Adrenal gland (tissue), 12 donors: ENCODE data around the gene CMPK2. TPM values are rescaled to one million over a fixed set of nuclear protein-coding genes. Genes with fewer than 3 reads are reported as not detected.

Experiments used
- DNase-seq, 7 donors: peaks; one replicate each; pipeline ENCODE4 v3.0.0-alpha.2; 2019 to 2020
- H3K27ac ChIP-seq, 5 donors: fragments of 200-600 bp; sonication (generic) in 4 of 5; 1 replicate in 3 of 5; 2 replicates in 2 of 5; pipeline versions ENCODE4 v1.5.1 to v1.8.0; 2016 to 2020; ENCODE audit warnings: mild to moderate bottlenecking in 1 of 5
- H3K27me3 ChIP-seq: fragments of 200-600 bp; 2 replicates; pipeline ENCODE4 v1.8.0; 2021
- H3K36me3 ChIP-seq, 2 donors: fragments of 200-600 bp; replicated peaks in 1 of 2; 1 replicate in 1 of 2; 2 replicates in 1 of 2; pipeline versions ENCODE4 v1.5.1 to v1.8.0; 2018 to 2022
- H3K4me1 ChIP-seq, 2 donors: fragments of 200-600 bp; replicated peaks in 1 of 2; 1 replicate in 1 of 2; 2 replicates in 1 of 2; pipeline versions ENCODE4 v1.5.1 to v1.8.0; 2018 to 2021
- H3K4me3 ChIP-seq, 4 donors: fragments of 200-600 bp; sonication (generic) in 3 of 4; one replicate each; pipeline ENCODE4 v1.5.1; 2016 to 2018
- H3K9me3 ChIP-seq, 3 donors: fragments of 200-600 bp; sonication (generic) in 1 of 3; replicated peaks in 1 of 3; 1 replicate in 2 of 3; 2 replicates in 1 of 3; pipeline versions ENCODE4 v1.5.1 to v1.8.0; 2016 to 2021
- POLR2A ChIP-seq, 2 donors: fragments of 450-650 bp; IDR thresholded peaks; one replicate each; pipeline ENCODE4 v1.6.1; 2017; ENCODE audit warnings: antibody characterized with exemption in 2 of 2, mild to moderate bottlenecking in 2 of 2, moderate library complexity in 1 of 2
- WGBS, 4 donors: extraction: QIAGEN DNeasy Blood & Tissue Kit in 2 of 4; methylation state at CpG; one replicate each; pipeline versions ENCODE4 v1.1.5 to v1.1.7; 2013 to 2017; 5-methylcytosine and 5-hydroxymethylcytosine counted together
- intact Hi-C, 2 donors: fragments of 100-400 bp; cut with DNase I; formaldehyde crosslinking; loops; one replicate each; pipeline versions ENCODE4 v1.14.1 to v1.15.0; 2022 to 2023
- polyA plus RNA-seq, 3 donors: library from polyadenylated mRNA; stranded (reverse); fragments of 200-250 nt in 2 of 3; fragments of 350-450 nt in 1 of 3; fragmentation: Illumina TruSeq in 1 of 3; extraction: RNeasy Lipid Tissue Mini Kit (QIAGEN cat#74804) in 1 of 3; gene quantifications; one replicate each; pipeline ENCODE4 v1.2.3, GENCODE V29; 2013 to 2014
- total RNA-seq, 9 donors: library from RNA; depleted of rRNA in 4 of 9; stranded (reverse); fragments of >200 nt in 4 of 9; fragments of 120-200 nt in 1 of 9; fragmentation: NEBNext Ultra II Directional in 1 of 9; extraction: Animal tissue kit (Norgen Biotek cat#: 25700) in 1 of 9; gene quantifications; one replicate each; pipeline versions ENCODE4 v1.1.0 to v1.2.4, GENCODE V29; 2013 to 2023
- TF ChIP-seq, protein P1 (sequence below), 6 experiments: fragments of 450-650 bp in 4 of 6; fragments of 200-600 bp in 2 of 6; sonication (generic) in 1 of 6; IDR thresholded peaks; 1 replicate in 5 of 6; 2 replicates in 1 of 6; pipeline versions ENCODE4 v1.5.1 to v1.8.0; 2016 to 2021; ENCODE audit warnings: antibody characterized with exemption in 6 of 6, mild to moderate bottlenecking in 2 of 6, moderate library complexity in 1 of 6
- donor health status: healthy with polysubstance abuse.
- donor health status: Bipolar disorder and iron deficiency.
- donor health status: DM: yes; HTN: yes; CAD: no.
- donor health status: DM: no; HTN: no; CAD: no.
- donor health status: DM: no; HTN: no; CAD: no.
- donor health status: DM: yes; HTN: yes; CAD: no.

The CMPK2 gene
- total and polyA plus RNA-seq, 12 donors: 2.4 to 18.8 (median 6.2) TPM

DNA sequence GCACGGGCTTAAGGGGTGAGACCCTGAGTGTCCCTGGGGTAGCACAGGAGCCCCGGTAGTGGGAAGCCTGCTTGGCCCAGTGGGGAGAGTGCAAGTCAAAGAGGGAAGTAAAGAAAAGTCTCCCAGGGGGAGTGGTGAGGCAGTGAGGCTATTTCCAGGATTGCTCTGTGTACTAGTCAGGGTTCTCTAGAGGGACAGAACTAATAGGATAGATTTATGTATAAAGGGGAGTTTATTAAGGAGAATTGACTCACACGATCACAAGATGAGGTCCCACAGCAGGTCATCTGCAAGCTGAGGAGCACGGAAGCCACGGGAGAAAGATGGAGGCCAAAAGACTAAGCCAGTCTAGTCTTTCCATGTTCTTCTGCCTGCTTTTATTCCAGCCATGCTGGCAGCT is 45.5 kb downstream of the CMPK2 start:
- Histone ChIP-seq H3K27ac (no peak overlapping the region), H3K36me3 (no peaks in the 10 kb centered on the region), H3K4me3 (no peak overlapping the region), H3K4me1 (no peaks in the 10 kb centered on the region), H3K27me3 (no peaks in the 10 kb centered on the region), H3K9me3 (no peaks in the 10 kb centered on the region)
- TF ChIP-seq, protein P1, sequence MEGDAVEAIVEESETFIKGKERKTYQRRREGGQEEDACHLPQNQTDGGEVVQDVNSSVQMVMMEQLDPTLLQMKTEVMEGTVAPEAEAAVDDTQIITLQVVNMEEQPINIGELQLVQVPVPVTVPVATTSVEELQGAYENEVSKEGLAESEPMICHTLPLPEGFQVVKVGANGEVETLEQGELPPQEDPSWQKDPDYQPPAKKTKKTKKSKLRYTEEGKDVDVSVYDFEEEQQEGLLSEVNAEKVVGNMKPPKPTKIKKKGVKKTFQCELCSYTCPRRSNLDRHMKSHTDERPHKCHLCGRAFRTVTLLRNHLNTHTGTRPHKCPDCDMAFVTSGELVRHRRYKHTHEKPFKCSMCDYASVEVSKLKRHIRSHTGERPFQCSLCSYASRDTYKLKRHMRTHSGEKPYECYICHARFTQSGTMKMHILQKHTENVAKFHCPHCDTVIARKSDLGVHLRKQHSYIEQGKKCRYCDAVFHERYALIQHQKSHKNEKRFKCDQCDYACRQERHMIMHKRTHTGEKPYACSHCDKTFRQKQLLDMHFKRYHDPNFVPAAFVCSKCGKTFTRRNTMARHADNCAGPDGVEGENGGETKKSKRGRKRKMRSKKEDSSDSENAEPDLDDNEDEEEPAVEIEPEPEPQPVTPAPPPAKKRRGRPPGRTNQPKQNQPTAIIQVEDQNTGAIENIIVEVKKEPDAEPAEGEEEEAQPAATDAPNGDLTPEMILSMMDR (IDR thresholded peaks at IDR 0.05): no peak
- no peak for TF ChIP-seq POLR2A (IDR thresholded peaks at IDR 0.05)
- WGBS, 4 donors: 71 to 87% (median 77%) methylated on average over 5 of the region's 5 CpGs
- intact Hi-C loops: no loop called here
- no peak for DNase-seq

DNA sequence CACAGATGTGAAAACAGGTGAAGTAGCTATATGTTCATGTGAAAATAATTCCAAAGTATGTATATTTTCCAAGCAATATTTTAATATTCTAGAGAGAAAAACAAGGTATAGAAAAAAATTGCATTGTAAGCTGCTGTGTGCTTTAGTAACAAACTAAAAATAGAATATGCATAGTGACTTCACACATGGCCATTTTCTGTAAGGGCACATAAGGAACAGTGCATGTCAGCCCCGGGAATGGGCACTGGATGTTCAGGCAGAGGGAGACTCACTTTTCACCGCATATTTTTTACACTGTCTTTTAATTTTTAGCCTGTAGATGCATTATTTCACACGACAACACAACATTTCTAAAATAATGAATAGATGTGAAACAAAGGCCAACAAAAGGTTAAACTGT is 46.0 kb downstream of the CMPK2 start:
- no peak overlapping the region for H3K4me3 ChIP-seq
- no peaks in the 10 kb centered on the region for H3K4me1 ChIP-seq
- 79 to 86% (median 84%) methylated on average over 3 of the region's 3 CpGs for WGBS, 4 donors
- no peak overlapping the region for H3K27ac ChIP-seq
- intact Hi-C loops: no loop called here
- no peaks in the 10 kb centered on the region for H3K36me3 ChIP-seq
- no peaks in the 10 kb centered on the region for H3K9me3 ChIP-seq
- TF ChIP-seq, protein P1 (IDR thresholded peaks at IDR 0.05): no peak
- TF ChIP-seq POLR2A (IDR thresholded peaks at IDR 0.05): no peak
- H3K27me3 ChIP-seq: no peaks in the 10 kb centered on the region
- DNase-seq: no peak

DNA sequence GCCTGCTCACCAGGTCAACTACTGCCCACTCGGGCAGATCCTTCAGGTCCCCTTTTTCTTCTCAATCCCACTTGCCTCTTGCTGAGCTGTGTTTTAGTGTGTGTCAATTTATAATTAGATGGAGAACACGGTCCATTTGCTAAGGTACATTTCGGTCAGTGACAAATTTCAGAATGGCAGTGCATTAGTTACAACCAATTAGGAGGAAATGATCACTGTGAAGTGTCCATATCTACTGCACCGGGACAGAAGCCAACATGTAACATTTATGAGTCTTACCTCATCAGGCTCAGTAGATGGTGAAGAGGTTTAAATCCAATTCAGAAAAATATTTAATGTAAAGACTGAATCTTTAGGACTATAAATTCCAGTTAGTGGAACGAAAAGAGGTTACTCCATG is 47.7 kb downstream of the CMPK2 start:
- WGBS, 4 donors: 74 to 86% (median 77%) methylated on average over 5 of the region's 5 CpGs
- no peaks in the 10 kb centered on the region for H3K4me1 ChIP-seq
- no peaks in the 10 kb centered on the region for H3K36me3 ChIP-seq
- H3K27ac ChIP-seq: no peak overlapping the region
- no peaks in the 10 kb centered on the region for H3K9me3 ChIP-seq
- intact Hi-C loops: no loop called here
- DNase-seq: no peak
- H3K4me3 ChIP-seq: no peak overlapping the region
- no peaks in the 10 kb centered on the region for H3K27me3 ChIP-seq
- TF ChIP-seq, protein P1 (IDR thresholded peaks at IDR 0.05): no peak
- no peak for TF ChIP-seq POLR2A (IDR thresholded peaks at IDR 0.05)

DNA sequence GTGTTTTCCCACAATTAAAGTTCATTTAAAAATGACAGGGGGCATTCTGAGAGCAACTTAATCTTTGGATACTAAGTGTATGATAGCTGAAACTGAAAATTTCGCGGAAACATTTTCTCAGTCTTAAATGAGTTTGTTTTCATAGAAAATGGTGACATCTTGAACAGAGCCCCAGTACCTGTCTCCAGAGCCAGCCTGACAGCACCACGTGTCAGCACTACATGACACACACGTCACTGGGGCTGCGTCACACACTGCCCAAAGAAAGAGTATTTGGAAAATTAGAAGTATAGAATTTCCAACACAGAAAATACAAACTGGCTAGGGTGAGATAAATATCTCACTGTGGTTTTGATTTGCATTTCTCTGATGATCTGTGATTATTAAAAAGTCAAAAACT is 50.8 kb downstream of the CMPK2 start:
- intact Hi-C loops: no loop called here
- WGBS, 4 donors: 85 to 93% (median 87%) methylated on average over 5 of the region's 5 CpGs
- no peak overlapping the region for H3K27ac ChIP-seq
- TF ChIP-seq, protein P1 (IDR thresholded peaks at IDR 0.05): no peak
- no peak for TF ChIP-seq POLR2A (IDR thresholded peaks at IDR 0.05)
- no peak for DNase-seq
- H3K4me1 ChIP-seq: no peaks in the 10 kb centered on the region
- H3K27me3 ChIP-seq: no peaks in the 10 kb centered on the region
- H3K9me3 ChIP-seq: no peaks in the 10 kb centered on the region
- no peaks in the 10 kb centered on the region for H3K36me3 ChIP-seq
- no peak overlapping the region for H3K4me3 ChIP-seq
